COLO668 (cell line): ENCODE results near the gene TMEM128.
A peak's percentile ranks its signal among the peaks of the same experiment; 100 is the strongest.
"Not testable (repeated sequence)": the region's sequence is repeated elsewhere in the genome, so short reads cannot be mapped to it uniquely, and the experiment has no call there.

Experiments used
- DNase-seq: peaks from one replicate; lab custom pipeline; 2025; ENCODE audit not compliant: unreplicated experiment; lab: John Stamatoyannopoulos, UW

The TMEM128 gene, protein sequence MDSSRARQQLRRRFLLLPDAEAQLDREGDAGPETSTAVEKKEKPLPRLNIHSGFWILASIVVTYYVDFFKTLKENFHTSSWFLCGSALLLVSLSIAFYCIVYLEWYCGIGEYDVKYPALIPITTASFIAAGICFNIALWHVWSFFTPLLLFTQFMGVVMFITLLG

DNA sequence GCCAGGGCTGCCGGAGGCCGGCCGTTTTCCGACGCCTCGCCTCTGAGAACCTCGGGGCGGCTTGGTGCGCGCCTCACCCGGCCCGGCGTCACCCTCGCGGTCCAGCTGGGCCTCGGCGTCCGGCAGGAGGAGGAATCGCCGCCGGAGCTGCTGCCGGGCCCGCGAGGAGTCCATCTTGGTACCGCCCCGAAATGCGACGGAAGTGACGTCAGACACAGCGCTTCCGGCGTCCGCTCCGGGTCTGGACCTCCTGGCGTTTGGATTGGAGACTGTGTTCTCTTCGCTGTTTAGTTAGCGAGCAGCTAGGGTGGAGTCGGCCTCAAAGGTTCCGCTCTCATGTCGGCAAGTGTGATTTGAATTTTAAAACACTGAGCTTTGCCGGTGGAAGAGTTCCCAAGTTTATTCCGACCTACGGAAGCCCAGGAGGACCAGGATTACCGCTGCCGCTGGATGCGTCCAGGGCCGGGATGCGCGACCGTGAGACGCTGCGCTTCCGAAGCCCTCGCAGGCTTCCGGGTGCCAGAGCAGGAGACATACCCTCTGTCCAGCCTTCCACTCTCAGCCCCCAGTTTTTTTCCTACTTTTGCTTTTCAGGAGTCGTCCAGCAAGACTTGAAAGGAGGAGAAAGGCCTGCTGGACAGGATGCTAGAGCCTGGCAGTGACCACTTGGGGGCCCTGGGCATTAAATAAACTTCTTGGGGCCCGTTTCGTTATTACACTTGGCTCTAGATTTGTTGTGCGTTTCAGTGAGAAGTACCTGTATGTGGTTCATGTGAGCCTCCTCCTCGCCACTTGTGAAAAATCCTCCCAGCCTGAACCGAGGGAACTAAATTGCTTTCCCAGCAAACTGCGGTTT is at the start of gene TMEM128:
Gene TMEM128 (minus strand): TSS at position 195 of the 856 bp plus-strand sequence. CDS start 21 bp downstream, at position 174.
- DNase-seq = peak; percentile 90

DNA sequence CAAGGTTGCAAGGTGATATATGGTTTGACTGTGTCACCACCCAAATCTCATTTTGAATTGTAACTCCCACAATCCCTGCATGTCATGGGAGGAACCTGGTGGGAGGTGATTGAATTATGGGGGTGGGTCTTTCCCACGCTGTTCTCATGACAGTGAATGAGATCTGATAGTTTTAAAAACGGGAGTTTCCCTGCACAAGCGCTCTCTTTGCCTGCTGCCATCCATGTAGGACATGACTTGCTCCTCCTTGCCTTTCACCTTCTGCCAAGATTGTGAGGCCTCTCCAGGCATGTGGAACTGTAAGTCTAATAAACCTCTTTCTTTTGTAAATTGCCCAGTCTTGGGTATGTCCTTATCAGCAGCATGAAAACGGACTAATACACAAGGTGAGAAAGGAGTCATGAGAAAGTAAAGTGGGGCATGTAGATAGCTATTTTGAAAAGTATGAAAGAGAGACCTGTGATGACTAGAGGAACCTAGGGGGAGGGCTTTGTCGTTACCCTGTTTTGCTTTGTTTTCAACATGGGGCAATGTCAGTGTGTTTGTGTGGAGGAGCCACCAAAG is 48.3 kb upstream of the TMEM128 start:
- no peak for DNase-seq

DNA sequence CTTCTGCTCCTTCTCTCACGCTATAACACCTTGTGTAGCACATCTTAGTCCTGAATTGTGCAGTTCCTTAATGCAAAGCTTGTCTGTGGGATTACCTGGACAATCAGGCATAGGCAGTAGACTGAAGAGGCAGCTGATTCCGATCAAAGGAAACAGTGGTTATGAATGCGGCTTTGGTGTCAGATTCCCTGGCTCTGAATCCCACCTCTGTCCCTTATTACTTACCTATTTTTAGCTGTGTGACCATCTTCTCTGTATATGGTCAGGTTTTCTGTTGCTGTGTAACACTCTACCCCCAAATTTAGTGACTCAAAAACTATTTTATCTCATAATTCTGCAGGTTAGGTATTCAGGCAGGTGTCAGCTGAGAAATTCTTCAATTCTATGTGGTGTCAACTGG is 45.3 kb upstream of the TMEM128 start:
- no peak for DNase-seq

DNA sequence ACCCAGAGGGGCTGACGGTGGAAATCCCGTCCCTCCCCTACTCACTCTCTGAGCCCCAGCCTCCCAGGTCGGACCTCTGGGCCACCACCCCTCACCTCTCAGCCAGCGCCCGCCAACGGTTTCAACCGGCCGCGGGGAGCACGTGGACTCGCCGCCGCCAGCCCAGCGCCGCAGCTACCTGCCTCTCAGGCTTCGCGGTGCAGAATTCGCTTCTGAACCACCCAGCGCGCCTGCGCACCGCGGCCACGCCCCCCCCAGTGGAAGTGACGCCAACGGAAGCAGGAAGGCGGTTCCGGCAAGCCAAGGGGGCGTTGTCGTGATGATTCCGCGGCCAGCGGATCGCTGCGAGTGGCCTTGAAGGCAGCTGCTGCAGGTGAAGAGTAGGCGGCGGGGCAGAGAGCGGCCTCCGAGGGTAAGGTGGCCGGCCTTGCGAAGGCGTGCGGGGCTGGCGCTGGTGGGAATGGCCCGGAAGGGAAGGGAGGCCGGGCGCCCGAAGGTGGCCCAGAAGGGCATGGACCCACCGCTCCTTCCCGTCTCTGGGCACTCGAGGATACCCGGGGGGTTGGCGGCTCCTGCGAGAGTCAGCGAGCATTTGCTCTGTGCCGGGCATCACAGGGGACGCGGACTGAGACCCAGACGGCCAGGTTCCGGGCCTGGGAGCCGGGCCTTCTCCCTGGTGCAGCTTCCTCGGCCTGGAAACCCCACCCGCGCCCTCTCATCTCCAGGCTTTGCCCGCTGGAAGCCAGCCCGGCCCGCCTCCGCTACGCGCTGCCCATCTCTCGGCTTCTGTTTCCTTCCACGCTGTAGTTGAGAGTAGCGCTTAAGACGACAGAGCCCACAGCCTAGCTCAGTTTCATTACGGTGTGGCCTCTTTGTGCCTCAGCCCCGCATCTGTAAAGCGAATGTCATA is 42.2 kb upstream of the TMEM128 start, which contains the start of the genes LYAR and ZBTB49:
Gene LYAR (minus strand): TSS at position 214 of the 910 bp plus-strand sequence. CDS start 6,412 bp downstream, outside the sequence.
Gene ZBTB49 (plus strand): TSS at position 311 of the 910 bp plus-strand sequence. CDS start 9,695 bp downstream, outside the sequence.
- DNase-seq = peak; percentile 91

DNA sequence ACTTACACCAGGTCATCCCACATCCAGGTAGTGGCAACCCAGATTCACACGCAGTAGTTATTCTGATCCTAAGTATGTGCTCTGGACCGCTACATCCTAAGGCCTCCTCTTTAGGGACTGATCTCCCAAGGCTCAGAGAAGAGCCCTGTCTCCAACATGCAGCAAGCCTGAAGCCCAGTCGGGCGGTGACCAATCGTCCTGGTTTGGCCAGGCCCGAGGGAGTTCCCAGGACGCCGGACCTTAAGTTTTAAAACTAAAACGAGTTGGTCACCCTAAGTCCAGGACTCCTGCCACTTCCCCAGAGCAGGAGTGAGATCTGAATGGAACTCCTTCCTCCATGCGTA is 41.5 kb upstream of the TMEM128 start:
- no peak for DNase-seq

DNA sequence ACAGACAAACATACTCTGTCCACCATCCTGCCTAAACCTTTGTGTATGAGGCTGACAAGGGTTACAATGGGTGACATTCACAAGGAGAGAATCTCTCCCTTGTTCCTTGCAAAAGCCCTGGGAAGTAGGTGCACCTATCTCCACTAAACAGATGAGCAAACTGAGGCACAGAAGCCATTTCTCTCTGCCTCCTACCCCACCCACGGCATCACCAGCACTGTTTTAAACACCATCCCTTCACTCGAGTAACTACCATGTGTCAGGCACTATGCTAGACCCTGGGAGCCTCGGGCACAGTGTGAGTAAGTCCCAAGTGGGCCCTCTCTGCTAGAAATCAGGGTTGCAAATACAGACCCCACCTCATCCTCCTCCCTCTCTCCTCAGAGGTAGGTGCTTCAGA is 41.0 kb upstream of the TMEM128 start:
- no peak for DNase-seq

DNA sequence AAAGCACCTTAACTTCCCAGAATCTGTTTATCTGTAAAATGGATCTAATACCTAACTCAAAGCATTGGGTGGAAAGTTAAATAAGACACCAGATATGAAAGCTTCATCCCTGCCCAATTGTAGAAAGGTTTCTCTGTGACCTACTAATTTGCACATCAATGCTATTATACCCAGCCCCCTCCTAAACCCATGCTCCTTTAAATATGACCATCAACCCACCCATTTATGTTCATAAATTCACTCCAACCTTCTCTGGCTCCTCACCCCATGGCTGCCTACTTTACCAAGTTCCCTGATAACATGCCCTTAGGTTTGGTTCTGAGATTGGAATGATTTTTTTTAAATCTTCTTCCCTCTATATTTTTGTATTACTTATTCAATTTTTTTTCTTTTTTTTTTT is 40.1 kb upstream of the TMEM128 start:
- DNase-seq = no peak

DNA sequence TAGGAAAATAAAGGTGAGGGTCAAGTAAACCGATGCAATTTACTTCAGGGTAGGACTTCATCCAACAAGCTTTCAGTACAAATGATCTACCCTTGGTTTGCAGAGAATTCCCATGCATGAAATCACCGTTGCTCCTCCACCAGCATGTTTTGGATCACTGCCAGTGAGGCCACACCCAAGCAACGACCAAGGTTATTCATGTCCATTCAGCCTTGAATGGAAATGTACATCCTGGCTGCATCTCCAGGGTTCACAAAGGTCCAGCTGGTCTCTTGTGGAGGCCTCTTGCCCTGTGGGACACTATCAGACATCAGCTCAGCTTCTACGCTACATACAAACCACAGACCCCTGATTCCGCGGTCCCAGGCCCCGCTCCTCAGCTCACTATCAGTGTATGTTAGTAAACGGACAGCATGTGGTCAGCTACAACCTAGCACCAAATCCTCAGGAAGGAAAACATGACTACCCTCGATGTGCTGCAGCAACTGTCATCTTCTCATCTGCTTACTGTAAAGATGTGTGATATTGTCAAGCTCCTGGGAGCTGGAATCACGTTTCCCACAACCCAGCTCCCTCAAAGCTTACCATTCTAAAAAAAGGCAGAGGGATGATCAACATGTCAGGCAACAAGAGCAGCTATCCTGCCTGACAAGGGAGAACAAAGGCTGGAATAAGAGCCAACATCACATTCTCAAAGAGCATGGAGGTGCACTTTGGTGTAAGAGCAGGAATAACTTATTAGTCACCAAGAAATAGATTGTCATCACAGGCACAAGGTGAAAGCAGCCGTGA is 37.0 kb upstream of the TMEM128 start:
- DNase-seq = peak; percentile 42

DNA sequence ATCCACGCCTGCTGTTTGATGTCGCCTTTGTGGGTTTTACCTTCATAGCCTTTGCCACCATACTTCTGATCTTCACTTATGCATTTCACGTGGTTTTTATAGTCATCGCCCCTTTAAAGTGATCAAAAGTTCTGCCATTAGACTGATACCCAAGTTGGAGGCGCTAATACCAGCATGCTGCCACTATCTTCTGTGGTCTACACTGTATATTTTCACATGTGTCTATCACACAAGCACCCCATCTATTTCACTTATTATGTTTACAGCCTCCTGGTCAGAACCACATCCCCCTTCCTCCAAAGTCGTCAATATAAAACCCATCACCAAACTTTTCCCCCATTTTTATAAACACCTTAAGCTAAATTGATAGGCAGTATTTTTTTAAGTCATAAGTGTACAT is 33.8 kb upstream of the TMEM128 start:
- DNase-seq = no peak

DNA sequence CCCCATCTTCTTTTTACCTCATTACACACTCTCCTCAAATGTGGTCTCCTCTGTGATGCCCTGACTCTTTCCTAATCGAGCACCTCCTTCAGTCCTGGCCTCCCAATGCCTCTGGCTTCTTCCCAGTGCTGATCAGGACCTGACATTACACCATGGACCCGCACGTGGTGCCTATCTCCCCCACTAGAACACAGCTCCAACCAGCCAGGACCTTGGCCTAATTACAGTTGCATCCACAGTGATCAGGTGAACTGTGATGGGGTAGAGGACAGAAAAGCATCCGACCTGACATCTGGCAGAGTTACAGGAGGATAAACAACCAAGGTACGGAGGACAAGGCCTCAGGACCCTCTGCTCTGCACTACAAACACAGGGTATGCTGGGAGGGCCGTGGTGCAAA is 29.5 kb upstream of the TMEM128 start:
- DNase-seq = no peak

DNA sequence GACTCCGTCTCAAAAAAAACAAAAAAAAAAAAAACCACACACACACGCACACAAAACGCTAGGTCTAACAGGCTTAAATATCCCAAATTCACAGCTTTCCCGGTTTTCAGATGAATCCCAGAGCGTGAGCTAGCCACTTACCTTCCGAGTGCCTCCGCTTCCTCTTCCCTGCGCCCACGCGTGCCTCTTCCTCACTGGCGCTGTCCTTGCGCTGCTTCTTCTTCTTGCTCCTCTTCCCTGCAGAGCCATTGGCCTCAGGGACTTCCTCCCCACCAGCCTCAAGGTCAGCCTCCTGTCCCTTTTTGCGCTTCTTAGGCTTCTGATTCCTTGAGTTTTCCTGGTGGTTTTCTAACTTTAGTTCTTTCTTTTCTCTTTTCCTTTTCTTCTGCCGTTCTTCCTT is 26.2 kb upstream of the TMEM128 start:
- DNase-seq = no peak

DNA sequence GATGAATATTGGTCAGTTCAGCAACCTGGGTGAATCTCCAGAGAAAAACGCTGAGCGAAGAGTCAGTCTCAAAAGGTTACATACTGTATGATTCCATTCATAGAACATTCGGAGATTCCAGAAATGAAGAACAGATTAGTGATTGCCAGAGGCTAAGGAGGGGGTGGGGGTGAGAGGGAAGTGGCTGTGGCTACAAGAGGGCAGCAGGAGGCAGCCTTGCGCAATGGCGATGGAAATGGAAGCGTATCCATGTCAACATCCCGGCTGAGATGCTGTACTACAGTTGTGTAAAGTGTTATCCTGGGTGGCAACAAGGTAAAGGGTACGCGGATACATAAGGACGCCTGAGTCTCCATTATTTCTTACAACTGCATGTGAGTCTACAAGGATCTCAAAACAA is 23.9 kb upstream of the TMEM128 start:
- no peak for DNase-seq

DNA sequence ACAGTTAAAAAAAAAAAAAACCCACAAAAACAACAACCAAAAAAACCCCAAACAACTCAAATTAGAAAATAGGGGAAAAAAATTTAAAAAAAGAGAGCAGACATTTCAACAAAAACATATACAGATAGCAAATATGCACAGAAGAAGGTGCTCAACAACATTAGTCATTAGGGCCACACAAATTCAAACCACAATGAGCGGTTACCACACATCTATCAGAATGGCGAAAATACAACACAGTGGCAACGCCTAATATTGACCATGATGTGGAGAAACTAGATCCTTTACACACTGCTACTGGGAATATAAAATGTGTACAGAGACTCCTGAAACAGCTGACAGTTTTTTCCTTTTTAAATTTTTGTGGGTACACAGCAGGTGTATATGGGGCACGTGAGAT is 22.5 kb upstream of the TMEM128 start:
- DNase-seq = no peak

DNA sequence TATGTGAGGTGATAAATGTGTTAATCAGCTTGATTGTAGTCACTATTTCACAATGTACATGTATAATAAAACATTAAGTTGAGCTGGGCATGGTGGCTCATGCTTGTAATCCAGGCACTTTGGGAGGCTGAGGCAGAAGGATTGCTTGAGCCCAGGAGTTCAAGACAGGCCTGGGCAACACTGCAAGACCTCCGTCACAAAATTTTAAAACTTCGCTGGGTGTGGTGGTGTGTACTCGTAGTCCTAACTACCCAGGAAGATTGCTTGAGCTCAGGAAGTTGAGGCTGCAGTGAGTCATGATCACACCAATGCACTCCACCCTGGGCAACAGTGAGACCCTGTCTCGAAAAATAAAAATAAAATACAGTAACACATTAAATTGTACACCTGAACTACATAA is 21.8 kb upstream of the TMEM128 start:
- no peak for DNase-seq

DNA sequence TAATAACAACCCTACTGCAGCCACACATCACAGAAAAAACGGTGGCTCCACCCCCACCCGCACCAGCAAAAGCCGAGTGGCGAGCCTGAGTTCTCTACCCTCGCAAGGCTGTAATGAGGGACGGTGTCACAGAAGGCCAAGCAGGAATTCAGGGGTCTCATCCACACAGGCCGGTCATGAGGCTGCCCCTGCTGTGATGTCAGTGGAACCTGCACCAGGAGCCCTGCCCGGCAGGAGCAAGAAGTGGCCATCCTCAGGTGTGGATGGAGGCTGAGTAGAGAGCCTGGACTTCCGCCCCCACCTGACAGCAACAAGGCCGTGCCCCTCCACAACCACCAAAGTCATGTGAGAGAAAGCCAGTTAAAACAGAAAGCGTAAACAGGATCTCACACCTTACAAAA is 21.3 kb upstream of the TMEM128 start:
- no peak for DNase-seq

DNA sequence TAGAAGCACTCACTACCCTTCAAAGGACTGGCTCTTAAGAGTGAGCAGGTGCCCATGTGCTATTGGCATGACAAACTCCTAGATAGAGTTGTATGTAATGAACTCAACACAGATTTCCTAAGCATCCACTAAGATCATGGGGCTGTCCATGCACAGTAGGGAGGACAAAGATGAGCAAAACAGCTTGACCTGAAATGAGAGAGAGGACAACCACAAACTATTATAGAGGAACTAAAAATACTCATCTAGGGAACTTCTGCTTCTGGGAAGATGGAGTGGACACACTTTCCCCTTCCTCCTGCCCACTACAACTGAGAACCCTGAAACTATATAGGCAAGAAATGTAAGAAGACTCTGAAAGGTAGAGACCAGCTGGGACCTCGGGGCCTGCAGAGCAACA is 20.8 kb upstream of the TMEM128 start:
- no peak for DNase-seq

DNA sequence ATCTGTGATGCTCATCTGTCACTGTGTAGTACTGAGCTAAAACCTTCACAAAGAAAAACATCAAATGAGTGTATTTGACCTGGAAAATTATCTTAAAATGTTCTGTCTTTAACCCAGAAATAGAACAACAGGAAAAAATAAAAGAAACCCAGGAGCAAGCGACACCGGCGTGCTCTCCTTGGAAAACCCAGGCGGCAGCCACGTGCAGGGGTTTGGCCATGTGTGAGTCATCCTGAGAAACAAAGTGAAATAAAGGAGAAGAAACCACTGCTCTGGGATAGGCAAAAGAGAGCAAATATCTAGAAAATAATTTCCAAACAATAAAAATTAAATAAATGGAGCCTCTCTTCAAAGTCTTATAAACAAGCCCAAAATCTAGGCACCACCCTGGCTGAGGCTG is 20.0 kb upstream of the TMEM128 start:
- DNase-seq = no peak

DNA sequence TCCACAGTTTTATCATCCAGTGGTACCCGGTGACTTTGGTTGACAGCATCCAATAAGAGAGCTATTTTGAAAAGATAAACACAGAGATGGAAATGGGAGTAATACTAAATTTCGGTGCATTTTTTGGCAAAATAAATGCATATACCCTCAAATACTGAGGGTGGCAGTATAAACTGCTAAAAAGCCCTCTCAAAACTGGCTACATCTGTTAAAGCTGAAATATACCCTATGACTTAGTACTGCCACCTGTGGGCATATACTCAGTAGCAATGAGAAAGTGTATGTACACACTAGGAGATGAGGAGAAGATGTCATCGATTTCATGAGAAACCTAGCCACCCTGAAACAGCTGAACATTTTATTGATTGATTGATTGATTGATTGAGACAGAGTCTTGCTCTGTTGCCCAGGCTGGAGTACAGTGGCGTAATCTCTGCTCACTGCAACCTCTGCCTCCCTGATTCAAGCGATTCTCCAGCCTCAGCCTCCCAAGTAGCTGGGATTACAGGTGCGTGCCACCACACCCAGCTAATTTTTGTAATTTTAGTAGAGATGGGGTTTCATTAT is 12.2 kb upstream of the TMEM128 start:
- DNase-seq = no peak

DNA sequence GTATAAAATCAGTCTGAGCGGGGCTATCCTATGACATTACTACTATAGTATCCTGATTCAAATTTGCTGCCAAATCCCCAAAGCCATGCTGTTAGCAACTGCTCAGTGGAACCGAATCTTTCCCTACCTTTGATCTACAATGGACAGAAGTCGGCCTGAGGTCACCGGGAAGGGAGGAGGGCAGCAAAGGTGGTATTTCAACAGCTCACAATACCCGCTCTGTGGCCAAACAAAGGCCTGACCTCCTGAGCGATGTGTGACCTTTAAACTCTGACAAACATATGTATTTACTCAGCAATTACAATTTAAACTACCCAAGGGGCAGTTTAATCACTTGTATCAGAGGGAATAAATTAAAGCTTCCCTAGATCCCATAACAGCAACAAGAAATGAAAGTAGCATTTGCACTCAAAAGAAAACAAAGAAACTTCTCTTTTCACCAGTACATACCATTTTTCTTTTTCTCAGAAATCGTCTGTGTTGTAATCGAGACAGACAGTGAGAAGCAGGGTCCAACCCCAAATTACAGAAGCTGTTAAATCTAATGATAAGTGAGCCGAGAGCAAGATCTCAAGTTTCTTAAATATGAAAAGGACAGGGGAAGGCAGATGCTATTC is 11.6 kb upstream of the TMEM128 start:
- no peak for DNase-seq

DNA sequence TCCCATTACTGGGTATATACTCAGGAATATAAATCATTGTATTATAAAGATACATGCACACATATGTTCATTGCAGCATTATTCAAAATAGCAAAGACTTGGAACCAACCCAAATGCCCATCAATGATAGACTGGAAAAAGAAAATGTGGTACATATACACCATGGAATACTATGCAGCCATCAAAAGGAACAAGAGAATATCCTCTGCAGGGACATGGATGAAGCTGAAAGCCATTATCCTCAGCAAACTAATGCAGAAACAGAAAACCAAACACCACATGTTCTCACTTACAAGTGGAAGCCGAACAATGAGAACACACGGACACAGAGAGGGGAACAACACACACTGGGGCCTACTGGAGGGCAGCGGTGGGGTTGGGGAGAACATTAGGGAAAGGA is 9.7 kb upstream of the TMEM128 start:
- DNase-seq = not testable (repeated sequence)
